HG03196 (cell line): ENCODE results near the gene DGAT2.

ENCODE experiments used
- ATAC-seq: cut with Tn5 transposase; IDR thresholded peaks from one replicate; pipeline ENCODE4 v1.9.1; 2021; ENCODE audit not compliant: unreplicated experiment

The DGAT2 gene

DNA sequence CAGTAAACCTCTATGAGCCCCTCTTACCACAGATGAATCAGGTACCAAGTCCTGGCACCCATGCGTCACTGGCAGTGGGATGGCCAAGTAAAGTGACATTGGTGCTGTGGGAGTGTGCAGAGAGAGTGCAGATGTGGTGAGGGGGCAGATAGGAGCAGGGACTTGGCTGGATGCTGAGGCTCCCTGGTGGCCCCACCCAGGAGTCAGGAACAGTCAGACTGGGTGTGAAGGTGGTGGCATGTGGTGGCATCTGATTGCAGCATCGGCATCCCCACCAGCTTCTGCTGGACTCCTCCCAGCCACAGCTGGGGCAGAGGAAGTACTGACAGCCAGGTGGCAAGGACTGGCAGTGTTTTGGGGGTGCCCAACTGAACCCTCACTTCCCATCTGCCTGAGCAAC, 11.4 kb downstream of the DGAT2 start:
- ATAC-seq, result no peak

DNA sequence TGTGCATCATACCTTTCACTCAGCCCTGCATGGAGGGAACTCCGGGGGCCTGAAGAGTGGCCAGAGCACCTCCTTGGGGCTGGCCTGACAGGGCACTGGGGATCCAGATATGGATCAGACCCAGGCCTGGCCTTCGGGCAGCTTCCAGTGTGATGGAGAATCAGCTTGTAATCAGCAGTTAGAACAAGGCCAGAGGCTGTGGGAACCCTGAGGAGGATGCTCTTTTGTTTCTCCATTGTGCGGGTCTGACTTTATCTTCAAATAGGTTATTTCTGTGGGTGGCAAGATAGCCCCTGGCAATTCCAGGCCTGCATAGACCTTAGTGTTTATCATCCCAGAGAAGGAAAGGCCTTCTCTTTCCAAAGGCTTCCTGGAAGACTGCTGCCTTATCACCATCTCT, 12.3 kb downstream of the DGAT2 start:
- ATAC-seq, result no peak

DNA sequence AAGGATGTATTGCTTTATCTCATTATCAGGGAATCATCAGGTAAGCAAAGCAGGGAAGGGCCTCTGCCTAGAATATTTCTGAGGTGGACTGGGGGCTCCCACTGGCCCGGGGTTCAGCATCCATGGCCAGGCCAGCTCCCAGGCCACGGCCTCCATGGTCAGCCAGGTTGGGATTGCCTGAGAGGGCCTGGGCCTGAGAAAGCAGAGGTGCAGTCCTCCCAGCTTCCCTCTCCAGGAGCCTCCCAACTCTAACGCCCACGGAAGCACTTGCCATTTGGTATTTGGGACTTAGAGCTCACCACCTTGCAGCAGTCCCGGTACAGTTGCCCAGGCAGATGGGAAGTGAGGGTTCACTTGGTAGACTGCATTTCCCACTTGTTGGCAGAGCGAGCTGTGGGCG, 12.7 kb downstream of the DGAT2 start:
- no peak for ATAC-seq

DNA sequence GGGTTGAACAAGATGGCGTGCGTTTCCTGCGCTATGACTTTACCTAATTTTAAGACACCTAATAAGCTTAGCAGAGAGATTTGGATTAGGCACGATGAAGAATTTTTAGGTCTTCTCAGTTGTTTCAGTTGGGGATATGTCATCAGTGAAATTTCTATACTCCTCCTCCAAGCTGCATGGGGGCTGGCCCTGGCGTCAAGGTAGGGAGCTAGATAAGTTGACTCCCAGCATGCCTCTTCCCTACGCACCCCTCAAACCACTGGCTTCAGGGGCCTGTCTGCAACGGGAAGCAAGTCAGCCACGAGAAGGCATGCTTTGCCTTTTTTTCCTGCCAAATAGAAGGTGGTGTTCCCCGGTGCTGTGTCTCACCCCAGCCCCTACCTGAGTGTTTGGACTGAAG, 13.3 kb downstream of the DGAT2 start:
- ATAC-seq, result no peak

DNA sequence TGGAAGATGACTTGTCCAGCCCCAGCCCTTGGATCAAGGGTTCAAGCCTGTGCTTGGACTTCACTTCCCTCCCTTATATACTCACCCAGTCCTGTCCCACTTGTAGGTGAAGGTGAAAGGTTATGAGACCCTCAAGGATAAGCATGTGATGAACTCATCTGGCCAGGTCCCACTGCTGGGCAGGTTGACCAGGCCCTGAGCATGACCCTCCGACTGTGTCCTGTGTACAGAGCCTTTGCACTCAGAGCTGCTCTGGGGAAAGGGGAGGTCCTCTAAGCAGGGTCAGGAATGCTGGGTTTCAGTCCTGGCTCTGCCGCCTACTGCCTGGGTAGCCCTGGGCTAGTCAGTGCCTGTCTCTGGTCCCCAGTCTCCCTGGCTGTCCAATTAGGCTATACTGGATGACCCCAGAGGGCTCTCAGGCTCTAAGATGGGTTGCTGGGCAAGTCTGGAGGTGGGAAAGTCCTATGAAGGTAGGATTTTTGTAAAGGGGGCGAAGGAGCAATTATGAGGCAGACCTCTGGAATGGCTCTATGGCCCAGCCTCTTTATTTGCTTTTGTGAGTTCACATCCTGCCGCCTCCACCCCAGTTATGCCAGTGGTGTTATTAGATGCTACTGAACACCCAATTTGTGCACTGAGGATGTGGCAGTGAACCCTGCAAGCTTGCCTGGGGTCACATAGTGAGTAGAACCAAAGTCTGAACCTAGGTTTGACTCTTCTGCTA, 14.1 kb downstream of the DGAT2 start:
- no peak for ATAC-seq

DNA sequence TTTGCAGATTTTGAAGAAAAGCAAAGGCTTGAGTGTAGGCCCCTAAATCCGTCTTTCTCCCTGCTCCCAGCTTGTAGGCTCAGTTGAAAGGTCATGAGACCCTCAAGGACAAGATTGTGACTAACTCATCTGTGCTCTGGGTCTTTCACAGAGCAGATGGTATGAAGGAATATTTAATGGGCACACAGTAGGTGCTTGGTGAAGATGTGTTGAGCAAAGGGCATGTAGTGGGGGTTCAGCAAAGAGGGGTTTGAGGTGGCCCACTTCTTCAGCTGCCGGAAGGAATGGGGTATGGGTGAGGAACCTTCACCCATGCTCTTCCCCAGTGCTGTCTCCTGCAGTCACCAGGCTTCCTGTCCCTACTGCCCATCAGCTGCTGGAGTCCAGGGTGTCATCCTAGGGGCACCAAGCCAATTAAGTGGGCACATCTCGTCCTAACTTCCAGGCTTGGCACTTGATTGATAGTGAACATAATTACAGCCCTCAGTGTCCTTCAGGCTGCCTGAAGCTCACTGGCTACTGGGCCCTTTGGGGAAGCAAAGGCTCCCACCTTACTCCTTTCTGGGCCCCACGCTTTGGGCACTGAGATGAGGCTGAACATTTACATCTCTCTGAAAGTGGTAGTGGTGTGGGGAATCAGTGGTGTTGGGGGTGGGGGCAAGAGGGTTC, 15.0 kb downstream of the DGAT2 start:
- ATAC-seq, result no peak

DNA sequence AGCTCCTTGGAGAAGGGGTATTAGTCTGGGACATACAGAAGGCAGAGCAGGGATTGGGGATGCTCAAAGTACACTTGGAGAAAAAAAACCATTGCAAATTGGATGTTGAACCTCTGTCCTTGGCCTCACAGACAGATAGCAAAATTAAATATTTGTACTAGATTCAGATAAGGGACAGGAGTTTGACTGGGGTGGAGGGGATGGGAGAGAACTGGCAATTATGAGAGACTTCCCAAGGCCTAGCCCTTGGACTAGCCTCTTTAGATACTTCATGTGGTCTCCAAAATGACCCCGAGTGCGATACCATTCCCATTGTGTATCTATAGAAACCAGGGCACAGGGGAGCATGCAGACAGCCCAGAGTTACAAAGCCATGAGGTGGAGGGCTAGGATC, 15.5 kb downstream of the DGAT2 start:
- ATAC-seq, result no peak

DNA sequence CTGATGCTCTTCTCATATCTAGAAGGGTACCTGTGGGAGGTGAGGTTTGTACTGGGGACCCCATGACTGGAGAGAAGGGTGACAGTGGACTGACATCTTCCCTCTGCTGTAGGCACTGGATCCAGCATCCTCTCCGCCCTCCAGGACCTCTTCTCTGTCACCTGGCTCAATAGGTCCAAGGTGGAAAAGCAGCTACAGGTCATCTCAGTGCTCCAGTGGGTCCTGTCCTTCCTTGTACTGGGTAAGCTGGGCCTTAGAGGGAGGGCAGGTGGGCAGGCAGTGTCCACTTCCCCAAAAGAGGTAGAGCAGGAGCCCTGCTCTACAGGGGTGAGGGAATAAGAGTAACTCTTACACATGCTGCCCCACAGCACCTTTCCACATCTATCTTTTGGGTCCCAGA, 15.9 kb downstream of the DGAT2 start:
- ATAC-seq, result no peak

DNA sequence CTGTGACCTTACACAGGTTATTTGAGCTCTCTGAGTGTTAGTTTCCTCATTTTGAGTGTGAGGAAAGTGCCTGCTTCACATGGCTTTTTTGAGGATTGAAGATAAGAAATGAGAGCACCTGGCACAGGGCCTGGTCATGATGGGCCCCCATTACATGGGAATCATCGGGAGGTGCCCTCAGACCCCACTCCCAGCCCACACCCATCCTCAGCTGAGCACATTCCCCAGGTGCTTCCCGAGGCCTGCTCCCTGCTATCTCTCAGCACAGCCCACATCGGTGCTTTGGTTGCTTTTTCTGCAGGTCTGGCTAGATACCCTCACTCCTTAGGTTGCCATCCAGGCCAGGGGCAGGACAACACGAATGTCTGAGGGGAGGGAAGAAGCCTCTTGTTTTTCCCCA, 16.6 kb downstream of the DGAT2 start:
- no peak for ATAC-seq

DNA sequence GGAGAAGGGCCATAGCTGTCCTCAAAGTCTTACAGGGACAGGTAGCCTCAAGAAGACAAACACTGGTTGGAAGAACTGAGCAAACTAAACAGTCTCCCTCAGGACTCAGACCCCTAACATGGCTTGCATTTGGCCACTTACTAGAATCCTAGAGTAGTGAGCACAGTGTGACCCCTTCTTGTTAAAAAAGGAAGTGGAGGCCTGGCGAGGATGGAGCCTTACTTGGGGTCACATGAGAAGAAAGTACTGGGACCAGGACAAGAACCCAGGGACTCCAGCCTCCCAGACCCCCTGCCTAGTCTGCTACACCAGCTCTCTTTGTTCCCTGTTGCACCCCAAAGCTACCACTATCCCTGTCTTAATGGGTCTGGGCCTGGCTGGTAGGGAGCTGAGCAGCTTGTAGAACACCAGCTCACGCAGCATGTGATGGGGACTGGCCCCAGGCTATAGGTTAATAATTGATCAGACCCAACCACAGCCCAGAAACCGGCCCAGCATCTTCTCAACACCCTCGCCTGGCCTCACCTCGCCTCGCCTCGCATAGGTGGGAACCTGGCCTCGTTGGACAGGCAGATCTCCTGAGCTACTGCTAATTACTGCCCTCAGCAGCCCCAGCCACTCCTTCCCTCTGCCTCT, 17.6 kb downstream of the DGAT2 start:
- ATAC-seq, result no peak

DNA sequence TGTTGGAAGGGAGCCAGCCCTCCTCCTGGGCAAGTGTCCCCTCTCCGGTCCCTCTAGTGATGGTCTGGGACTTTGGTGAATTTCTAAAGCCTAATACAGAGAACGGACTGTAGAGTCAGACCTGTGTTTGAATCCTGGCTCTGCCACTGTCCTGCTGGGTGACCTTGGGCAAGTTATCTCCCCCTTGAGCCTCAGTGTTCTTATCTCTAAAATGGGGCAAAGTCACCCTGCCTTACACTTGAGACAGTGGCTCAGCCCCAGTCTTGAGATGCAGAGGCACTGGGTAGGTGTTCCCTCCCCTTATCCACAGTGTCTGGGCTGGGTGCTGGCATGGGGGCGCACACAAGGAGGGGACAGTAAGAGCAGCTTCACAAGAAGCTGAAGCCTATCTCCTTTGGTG, 20.9 kb downstream of the DGAT2 start:
- ATAC-seq, result no peak

DNA sequence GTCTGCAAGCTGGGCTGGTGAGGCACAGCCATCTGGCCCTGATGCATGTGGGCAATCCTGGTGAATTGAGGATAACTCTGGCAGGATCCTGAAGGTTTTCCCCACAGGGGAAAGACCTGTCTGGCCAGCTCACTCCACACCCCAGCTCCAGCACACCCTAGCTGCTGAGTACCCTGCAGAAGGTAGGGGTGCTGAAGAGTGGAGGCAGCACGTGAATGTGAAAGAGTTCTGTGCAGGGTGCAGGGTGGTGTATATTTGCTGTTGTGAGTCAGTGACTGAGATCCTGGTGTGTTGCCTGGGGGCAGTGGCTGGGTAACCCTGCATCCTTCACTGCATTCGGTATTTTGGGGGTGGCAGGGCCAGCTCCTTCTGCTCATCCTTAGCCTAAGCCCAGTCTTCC, 22.4 kb downstream of the DGAT2 start:
- ATAC-seq, result no peak

DNA sequence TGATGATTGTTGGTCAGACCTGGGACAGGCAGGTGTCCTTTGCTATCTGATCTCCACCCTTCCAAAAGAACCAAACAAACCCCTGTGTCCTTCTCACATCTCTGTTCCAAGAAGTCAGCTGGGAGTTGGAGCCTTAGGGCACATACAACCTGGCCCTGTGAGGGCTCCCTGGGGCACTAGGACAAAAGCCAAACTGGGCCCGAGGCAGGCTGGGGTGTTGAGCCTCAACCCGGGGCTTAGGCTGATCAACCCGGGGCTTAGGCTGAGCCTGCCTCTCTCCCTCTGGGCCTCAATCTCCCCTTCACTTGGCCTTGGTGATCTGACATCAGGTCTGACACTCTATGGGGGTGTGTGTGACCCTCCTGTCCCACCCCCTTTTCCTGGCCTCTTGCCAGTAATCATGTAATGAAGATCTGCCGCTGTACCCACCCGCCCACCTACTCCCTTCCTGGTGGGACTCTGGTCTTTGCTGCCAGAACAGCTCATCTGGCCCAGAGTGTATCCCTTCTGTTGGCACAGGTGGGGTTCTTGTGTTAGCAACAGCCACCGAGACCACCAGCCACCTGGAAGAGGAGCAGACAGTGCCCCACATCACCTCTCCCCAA, 23.7 kb downstream of the DGAT2 start:
- ATAC-seq, result no peak

DNA sequence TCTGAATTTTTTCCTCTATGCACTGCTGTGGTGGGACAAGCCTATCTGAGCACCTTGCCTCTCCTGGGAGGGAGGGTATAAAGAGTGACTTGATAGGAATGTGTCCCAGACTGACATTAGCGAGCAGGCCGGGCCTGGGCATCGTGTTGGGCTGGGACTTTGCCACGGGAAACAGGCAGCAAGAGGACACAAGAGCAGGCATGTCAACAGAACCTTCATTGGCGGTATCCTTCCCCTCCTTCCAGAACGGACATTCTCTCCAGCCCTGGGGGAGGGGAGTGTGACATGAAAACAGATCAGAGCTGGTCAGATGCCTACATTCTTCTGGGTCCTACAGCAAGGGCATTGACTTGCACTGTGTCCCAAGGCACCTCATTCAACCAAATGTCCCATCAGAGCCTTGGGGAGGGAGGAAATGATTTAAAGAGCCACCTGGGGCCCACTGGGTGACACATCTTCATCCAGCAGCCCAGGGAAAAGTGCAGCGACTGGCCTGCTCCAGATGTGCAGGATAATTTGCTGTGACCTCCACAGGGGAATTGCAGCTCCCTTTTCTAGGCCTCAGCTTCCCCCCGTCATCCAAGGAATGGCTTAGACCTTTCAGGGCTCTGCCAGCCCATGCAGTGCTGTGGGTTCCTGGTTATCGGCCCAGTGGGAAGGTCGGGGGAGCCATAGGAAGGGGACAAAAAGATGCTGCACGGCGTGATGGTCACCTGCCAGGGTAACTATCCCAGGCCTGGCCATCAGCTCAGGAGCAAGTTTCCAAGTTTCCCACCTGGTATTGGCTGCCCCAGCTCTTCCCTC, 24.6 kb downstream of the DGAT2 start:
- ATAC-seq, result no peak

DNA sequence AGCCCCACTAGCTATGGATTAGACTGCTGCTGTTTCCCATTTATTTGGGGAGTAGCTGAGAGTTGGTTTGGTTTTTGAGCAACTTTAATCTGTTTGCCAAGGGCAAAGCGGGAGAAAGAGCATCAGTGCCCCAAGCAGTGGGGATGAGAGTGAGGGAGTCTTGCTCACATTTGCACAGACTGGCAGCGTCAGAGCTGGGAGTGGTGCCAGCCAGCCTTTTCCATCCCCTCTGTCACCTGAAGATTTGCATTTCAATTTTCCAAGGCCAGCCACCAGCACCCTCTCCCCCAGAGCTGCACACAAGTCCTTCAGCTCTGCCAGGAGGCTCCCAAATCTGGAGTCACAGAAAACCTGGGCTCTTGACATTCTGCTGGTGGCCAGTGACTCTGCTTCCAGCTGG, 25.4 kb downstream of the DGAT2 start:
- no peak for ATAC-seq

DNA sequence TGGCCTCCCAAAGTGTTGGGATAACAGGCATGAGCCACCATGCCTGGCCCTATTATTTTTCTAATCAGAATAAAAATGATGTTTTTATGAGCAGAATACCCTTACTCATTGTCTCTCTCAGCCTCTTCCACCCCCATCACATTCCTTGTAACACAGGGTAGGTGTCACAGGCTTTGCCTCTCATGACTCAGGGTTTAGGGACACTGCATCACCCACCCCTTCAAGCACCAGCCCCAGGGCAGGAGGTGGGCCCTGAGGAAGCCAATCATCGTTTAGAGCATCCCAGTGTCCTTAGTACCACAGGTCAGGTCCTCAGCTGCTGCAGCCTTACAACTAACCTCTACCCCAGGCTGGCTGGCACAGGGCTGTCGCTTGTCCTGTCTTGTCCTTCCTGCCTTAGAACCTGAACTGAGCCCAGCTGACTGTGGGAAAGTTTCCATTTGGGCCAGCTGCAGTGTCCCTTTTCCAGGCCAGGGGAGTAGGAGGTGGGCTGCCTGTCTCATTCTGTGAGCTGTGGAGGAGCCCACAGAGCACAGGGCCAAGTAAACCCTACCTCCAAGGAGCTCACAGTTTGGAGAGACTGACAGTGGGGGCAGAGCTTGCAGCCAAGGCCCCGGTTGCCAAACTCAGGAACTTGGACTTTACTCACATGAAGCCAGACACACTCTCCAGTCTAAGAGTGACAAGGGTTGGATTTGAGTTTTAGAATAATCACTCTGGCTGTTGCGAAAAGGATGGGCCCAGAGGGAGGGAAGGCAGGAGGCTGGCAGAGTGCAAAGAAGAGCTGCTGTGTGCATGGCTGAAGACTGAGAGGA, 26.9 kb downstream of the DGAT2 start:
- no peak for ATAC-seq

DNA sequence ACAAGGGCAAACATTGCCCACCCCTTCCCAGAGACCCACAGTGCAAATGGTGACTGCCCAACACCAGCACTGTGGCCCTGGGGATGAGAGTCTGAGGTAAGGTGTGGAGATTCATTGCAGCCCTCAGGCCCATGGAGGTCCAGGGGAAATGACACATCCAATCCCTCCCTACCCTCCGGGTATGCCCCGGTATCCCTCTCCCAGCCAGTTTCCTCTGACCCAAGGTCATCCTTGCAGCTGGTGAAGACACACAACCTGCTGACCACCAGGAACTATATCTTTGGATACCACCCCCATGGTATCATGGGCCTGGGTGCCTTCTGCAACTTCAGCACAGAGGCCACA, 27.5 kb downstream of the DGAT2 start:
- no peak for ATAC-seq

DNA sequence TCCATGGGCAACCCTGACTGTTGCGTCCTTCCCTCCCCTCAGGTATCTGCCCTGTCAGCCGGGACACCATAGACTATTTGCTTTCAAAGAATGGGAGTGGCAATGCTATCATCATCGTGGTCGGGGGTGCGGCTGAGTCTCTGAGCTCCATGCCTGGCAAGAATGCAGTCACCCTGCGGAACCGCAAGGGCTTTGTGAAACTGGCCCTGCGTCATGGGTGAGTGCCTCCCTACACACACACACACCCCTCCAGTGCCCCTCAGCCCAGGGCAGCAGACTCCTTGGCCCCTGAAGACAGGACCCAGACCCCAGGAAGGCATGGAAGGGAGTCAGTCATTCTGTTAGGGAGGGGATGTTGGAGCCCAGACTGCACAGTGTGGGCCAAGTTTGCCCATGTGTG, 28.5 kb downstream of the DGAT2 start:
- ATAC-seq, result no peak

DNA sequence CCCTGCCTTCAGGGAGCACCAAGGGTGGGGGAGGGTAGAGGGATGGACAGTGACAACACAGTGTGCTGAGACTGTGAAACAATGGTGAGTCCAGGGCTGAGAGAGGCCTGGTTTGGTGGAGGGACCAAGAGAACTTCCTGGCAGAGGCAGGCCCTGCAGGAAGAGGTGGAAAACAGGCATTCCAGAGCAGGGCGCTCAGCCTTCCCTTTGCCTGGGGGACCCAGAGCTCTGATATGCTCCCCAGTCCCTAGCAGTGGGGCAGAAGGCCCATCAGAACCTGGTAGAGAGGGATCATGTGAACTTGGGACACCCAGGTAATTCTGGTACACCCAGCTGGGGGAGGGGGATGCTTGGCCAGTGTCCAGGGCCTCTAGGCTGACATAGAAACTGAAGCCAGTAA, 29.2 kb downstream of the DGAT2 start:
- ATAC-seq, result no peak

DNA sequence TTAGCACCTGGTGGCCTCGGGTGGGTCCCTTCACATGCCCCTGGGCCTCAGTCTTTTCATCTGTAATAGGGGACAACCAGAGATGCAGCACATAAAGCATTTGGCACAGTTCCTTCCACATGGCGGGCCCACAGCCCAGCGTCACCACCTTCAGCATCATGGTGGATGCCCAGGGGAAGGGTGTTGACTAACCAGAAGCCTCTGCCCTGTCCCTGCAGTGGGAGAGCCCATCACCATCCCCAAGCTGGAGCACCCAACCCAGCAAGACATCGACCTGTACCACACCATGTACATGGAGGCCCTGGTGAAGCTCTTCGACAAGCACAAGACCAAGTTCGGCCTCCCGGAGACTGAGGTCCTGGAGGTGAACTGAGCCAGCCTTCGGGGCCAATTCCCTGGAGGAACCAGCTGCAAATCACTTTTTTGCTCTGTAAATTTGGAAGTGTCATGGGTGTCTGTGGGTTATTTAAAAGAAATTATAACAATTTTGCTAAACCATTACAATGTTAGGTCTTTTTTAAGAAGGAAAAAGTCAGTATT, 31.6 kb downstream of the DGAT2 start:
- ATAC-seq, result no peak
